Endothelial cell of umbilical vein (primary cell): ENCODE results near the gene MYO16. TPM values are rescaled to one million over a fixed set of nuclear protein-coding genes. Genes with fewer than 3 reads are reported as not detected.

Source experiments
- BruUV-seq: library from RNA; stranded (reverse); fragments of 400-500 nt; replicated peaks from 2 replicates; lab custom pipeline; 2021; lab: Mats Ljungman, UMichigan
- CTCF ChIA-PET: fragments of 300-600, 350-600 bp; sonication (Branson Sonifier 250); formaldehyde crosslinking; loops from one replicate; lab custom pipeline; 2021; ENCODE audit warnings: antibody characterized with exemption, inconsistent platforms; lab: Charles Lee
- POLR2A ChIA-PET: fragments of 300-600, 350-600 bp; sonication (Branson Sonifier 250); formaldehyde crosslinking; loops from one replicate; lab custom pipeline; 2021; ENCODE audit warnings: antibody characterized with exemption, inconsistent platforms; lab: Charles Lee
- DNase-seq: peaks from one replicate; pipeline ENCODE4 v3.0.0-alpha.2; 2011; ENCODE audit warnings: low read depth, low spot score
- FAIRE-seq: peaks from 2 replicates; lab custom pipeline; 2011; peaks lifted over from hg19 to GRCh38; lab: Jason Lieb, UNC
- H2AFZ ChIP-seq: 2 replicates; pipeline ENCODE4 v1.6.0; 2012; ENCODE audit warnings: low read depth, low read length, control low read depth, inconsistent platforms
- H3K27ac ChIP-seq: 2 replicates; pipeline ENCODE4 v1.5.1; 2011; ENCODE audit warnings: low read depth, mild to moderate bottlenecking, control low read depth, low read length, moderate library complexity; ENCODE audit not compliant: insufficient read depth
- H3K27me3 ChIP-seq, 2 experiments: 2 replicates each; pipeline versions ENCODE4 v1.6.0 to v1.6.1; 2011; ENCODE audit warnings: low read length in 2 of 2, mixed read lengths in 1 of 2; ENCODE audit not compliant: control insufficient read depth in 2 of 2, insufficient read depth in 2 of 2
- H3K36me3 ChIP-seq, 2 experiments: 2 replicates in 1 of 2; 3 replicates in 1 of 2; pipeline ENCODE4 v1.5.1; 2011; ENCODE audit warnings: low read length in 2 of 2, mild to moderate bottlenecking in 1 of 2, moderate library complexity in 1 of 2; ENCODE audit not compliant: control insufficient read depth in 2 of 2, insufficient read depth in 2 of 2; ENCODE audit errors: extremely low read depth in 1 of 2
- H3K4me1 ChIP-seq: 3 replicates; pipeline ENCODE4 v1.5.1; 2011; ENCODE audit warnings: mild to moderate bottlenecking, low read length; ENCODE audit not compliant: control insufficient read depth, insufficient read depth; ENCODE audit errors: extremely low read depth
- H3K4me2 ChIP-seq: 2 replicates; pipeline ENCODE4 v1.6.1; 2011; ENCODE audit warnings: low read length, control low read depth, mixed read lengths; ENCODE audit not compliant: insufficient read depth
- H3K4me3 ChIP-seq, 3 experiments: fragments of 200-600 bp in 1 of 3; sonication (generic), shearing (Covaris generic) in 1 of 3; replicated peaks in 1 of 3; 2 replicates each; pipeline ENCODE4 v1.5.1; 2011 to 2016; ENCODE audit warnings: control low read depth in 3 of 3, low read length in 3 of 3, mild to moderate bottlenecking in 2 of 3, inconsistent platforms in 1 of 3, low read depth in 1 of 3, moderate library complexity in 1 of 3; ENCODE audit not compliant: insufficient read depth in 1 of 3
- H3K79me2 ChIP-seq: 2 replicates; pipeline ENCODE4 v1.6.0; 2012; ENCODE audit warnings: low read length, inconsistent platforms; ENCODE audit not compliant: control insufficient read depth, insufficient read depth
- H3K9ac ChIP-seq: replicated peaks from 2 replicates; pipeline ENCODE3; 2011; ENCODE audit warnings: low read length, control low read depth; ENCODE audit not compliant: insufficient read depth; ENCODE audit errors: extremely low read depth
- H3K9me1 ChIP-seq: replicated peaks from 3 replicates; pipeline ENCODE4 v1.6.0; 2011; ENCODE audit warnings: mild to moderate bottlenecking, low read length; ENCODE audit not compliant: control insufficient read depth, insufficient read depth; ENCODE audit errors: extremely low read depth
- H3K9me3 ChIP-seq: replicated peaks from 2 replicates; pipeline ENCODE4 v1.5.1; 2012; ENCODE audit warnings: low read length, inconsistent platforms; ENCODE audit not compliant: control insufficient read depth, insufficient read depth
- H4K20me1 ChIP-seq: replicated peaks from 2 replicates; pipeline ENCODE3; 2011; ENCODE audit warnings: mild to moderate bottlenecking, low read length; ENCODE audit not compliant: control insufficient read depth, insufficient read depth; ENCODE audit errors: extremely low read depth
- EZH2 ChIP-seq: IDR thresholded peaks from 2 replicates; pipeline ENCODE4 v1.6.1; 2012; ENCODE audit warnings: borderline replicate concordance, low read depth, mild to moderate bottlenecking, moderate library complexity, low read length, inconsistent platforms; ENCODE audit not compliant: severe bottlenecking
- FOS ChIP-seq: IDR thresholded peaks from 2 replicates; pipeline ENCODE4 v1.6.1; 2011; ENCODE audit warnings: mild to moderate bottlenecking, low read length, moderate library complexity, borderline replicate concordance; ENCODE audit not compliant: insufficient read depth
- GATA2 ChIP-seq: IDR thresholded peaks from 2 replicates; pipeline ENCODE4 v1.7.0; 2011; ENCODE audit warnings: low read depth, mild to moderate bottlenecking, moderate library complexity, mixed read lengths, low read length; ENCODE audit not compliant: insufficient read length, insufficient read depth
- JUN ChIP-seq: IDR thresholded peaks from 2 replicates; pipeline ENCODE4 v1.6.1; 2011; ENCODE audit warnings: borderline replicate concordance, low read depth; ENCODE audit not compliant: insufficient read length, insufficient read depth
- MYC ChIP-seq: IDR thresholded peaks from one replicate; pipeline ENCODE4 v1.6.1; 2011; ENCODE audit warnings: mild to moderate bottlenecking, low read depth, low read length
- POLR2A ChIP-seq: IDR thresholded peaks from 2 replicates; pipeline ENCODE4 v1.6.1; 2012; ENCODE audit warnings: low read depth, mild to moderate bottlenecking, control low read depth, low read length
- POLR2AphosphoS5 ChIP-seq: IDR thresholded peaks from 2 replicates; pipeline ENCODE4 v1.6.1; 2012; ENCODE audit warnings: low read depth, mild to moderate bottlenecking, control low read depth, low read length, moderate library complexity; ENCODE audit not compliant: insufficient read depth
- dilution Hi-C: fragments of 300-500 bp; cut with MboI; formaldehyde crosslinking; loops from one replicate; pipeline ENCODE4 v1.15.0; 2019; ENCODE audit warnings: low sequenced_read_pairs; ENCODE audit not compliant: extremely low pct_ligation_motif_present
- intact Hi-C: fragments of 100-400 bp; cut with micrococcal nuclease; formaldehyde crosslinking; loops from one replicate; pipeline ENCODE4 v1.10.0; 2022
- polyA plus RNA-seq, 4 experiments: library from polyadenylated mRNA; depleted of rRNA in 3 of 4; stranded (reverse) in 3 of 4; unstranded in 1 of 4; fragments of >200 nt; gene quantifications; 2 replicates each; pipeline versions ENCODE4 v1.2.1 to v1.2.3, GENCODE V29; 2011 to 2012; ENCODE audit warnings: missing spikeins in 1 of 4
- total RNA-seq: library from RNA; stranded (reverse); gene quantifications from 2 replicates; pipeline ENCODE4 v1.2.3, GENCODE V29; 2021
- TF ChIP-seq, protein P1 (sequence below): IDR thresholded peaks from 2 replicates; pipeline ENCODE4 v1.6.1; 2011; ENCODE audit not compliant: insufficient read depth, insufficient read length
- TF ChIP-seq, protein P2 (sequence below), 2 donors: IDR thresholded peaks; 1 replicate in 1 of 2; 2 replicates in 1 of 2; pipeline ENCODE4 v1.5.1; 2011; ENCODE audit warnings: low read length in 2 of 2, mild to moderate bottlenecking in 2 of 2, moderate library complexity in 2 of 2, control low read depth in 1 of 2, inconsistent platforms in 1 of 2, low read depth in 1 of 2; ENCODE audit not compliant: insufficient read depth in 1 of 2; ENCODE audit errors: extremely low read depth in 1 of 2

MYO16 gene
- total and polyA plus RNA-seq, 2 donors (not counting 3 experiments of a cell fraction or from before 2014, with no cell fraction given), result 0.03 to 0.04 TPM

DNA sequence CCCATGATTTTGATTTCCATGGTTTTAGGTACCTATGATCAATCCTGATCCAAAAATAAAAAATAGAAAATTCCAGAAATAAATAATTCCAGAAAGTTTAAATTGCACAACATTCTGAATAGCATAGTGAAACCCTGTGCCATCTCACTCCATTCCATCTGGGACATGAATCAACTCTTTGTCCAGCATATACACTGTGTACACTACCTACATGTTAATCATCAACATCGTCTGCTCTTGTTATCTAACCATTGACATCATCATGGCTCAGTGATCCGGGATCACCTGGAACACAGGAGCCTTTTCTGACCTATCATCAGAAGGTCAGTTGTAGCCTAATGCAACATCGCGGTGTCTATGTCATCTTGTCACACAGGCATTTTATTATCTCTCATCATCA, 75.6 kb downstream of the MYO16 start:
- no peak for FAIRE-seq
- Histone ChIP-seq H3K36me3 (no peaks in the 10 kb centered on the region), H3K4me3 (no peak overlapping the region), H4K20me1 (no peaks in the 10 kb centered on the region), H3K9ac (no peak overlapping the region), H3K9me1 (no peaks in the 10 kb centered on the region), H3K27ac (no peak overlapping the region), H3K9me3 (peaks cover 2% of the 10 kb centered on the region), H2AFZ (no peak overlapping the region), H3K4me2 (no peak overlapping the region), H3K79me2 (no peaks in the 10 kb centered on the region), H3K4me1 (no peaks in the 10 kb centered on the region), H3K27me3 (no peaks in the 10 kb centered on the region)
- no peak for DNase-seq
- POLR2A ChIA-PET, result no interaction called here
- CTCF ChIA-PET, result no interaction called here
- no peak for TF ChIP-seq JUN
- TF ChIP-seq MYC, result no peak
- TF ChIP-seq POLR2A, result no peak
- TF ChIP-seq FOS, result no peak
- TF ChIP-seq, protein P1, sequence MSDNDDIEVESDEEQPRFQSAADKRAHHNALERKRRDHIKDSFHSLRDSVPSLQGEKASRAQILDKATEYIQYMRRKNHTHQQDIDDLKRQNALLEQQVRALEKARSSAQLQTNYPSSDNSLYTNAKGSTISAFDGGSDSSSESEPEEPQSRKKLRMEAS, result no peak
- no peak for TF ChIP-seq POLR2AphosphoS5
- no peak for TF ChIP-seq GATA2
- TF ChIP-seq EZH2, result no peak
- TF ChIP-seq, protein P2, sequence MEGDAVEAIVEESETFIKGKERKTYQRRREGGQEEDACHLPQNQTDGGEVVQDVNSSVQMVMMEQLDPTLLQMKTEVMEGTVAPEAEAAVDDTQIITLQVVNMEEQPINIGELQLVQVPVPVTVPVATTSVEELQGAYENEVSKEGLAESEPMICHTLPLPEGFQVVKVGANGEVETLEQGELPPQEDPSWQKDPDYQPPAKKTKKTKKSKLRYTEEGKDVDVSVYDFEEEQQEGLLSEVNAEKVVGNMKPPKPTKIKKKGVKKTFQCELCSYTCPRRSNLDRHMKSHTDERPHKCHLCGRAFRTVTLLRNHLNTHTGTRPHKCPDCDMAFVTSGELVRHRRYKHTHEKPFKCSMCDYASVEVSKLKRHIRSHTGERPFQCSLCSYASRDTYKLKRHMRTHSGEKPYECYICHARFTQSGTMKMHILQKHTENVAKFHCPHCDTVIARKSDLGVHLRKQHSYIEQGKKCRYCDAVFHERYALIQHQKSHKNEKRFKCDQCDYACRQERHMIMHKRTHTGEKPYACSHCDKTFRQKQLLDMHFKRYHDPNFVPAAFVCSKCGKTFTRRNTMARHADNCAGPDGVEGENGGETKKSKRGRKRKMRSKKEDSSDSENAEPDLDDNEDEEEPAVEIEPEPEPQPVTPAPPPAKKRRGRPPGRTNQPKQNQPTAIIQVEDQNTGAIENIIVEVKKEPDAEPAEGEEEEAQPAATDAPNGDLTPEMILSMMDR (IDR thresholded peaks at IDR 0.05; ENCODE audit: extremely low read depth in 1 of 2, insufficient read depth in 1 of 2, low read depth in 1 of 2, low read length in 2 of 2), result no peak
- no TSS peak for BruUV-seq
- intact Hi-C loops (no loop called here), dilution Hi-C loops (no loop called here)
